Mucosa of descending colon (tissue), 3 donors: ENCODE results near the gene SRA1. TPM values are rescaled to one million over a fixed set of nuclear protein-coding genes. Genes with fewer than 3 reads are reported as not detected.
"Not testable (repeated sequence)": the region's sequence is repeated elsewhere in the genome, so short reads cannot be mapped to it uniquely, and the experiment has no call there.

Experiments
- ATAC-seq: fragments of 200-7000 bp; cut with Tn5 transposase; one replicate; pipeline ENCODE4 v1.9.1; 2020; ENCODE audit warnings: mild to moderate bottlenecking, moderate library complexity
- DNase-seq, 3 donors: peaks; one replicate each; pipeline ENCODE4 v3.0.0-alpha.2; 2020
- H3K36me3 ChIP-seq: fragments of 200-600 bp; one replicate; pipeline ENCODE4 v1.8.0; 2021; ENCODE audit warnings: low read depth, mild to moderate bottlenecking
- H3K4me1 ChIP-seq: fragments of 200-600 bp; one replicate; pipeline ENCODE4 v1.8.0; 2021; ENCODE audit warnings: low read depth, mild to moderate bottlenecking
- H3K4me3 ChIP-seq: fragments of 200-600 bp; one replicate; pipeline ENCODE4 v1.8.0; 2021; ENCODE audit warnings: mild to moderate bottlenecking
- H3K9me3 ChIP-seq: fragments of 200-600 bp; one replicate; pipeline ENCODE4 v1.8.0; 2021; ENCODE audit warnings: mild to moderate bottlenecking
- CTCF ChIP-seq: fragments of 200-600 bp; IDR thresholded peaks from one replicate; pipeline ENCODE4 v1.8.0; 2022; ENCODE audit warnings: antibody characterized with exemption, mild to moderate bottlenecking
- intact Hi-C, 2 donors: fragments of 100-400 bp; cut with DNase I in 1 of 2; cut with micrococcal nuclease in 1 of 2; formaldehyde crosslinking; loops; one replicate each; pipeline versions ENCODE4 v1.11.0 to v1.11.1; 2022; cut with DNase I, micrococcal nuclease
- total RNA-seq, 3 donors: library from RNA; stranded (reverse); fragmentation: NEBNext Ultra II Directional in 2 of 3; extraction: Animal tissue kit (Norgen Biotek cat#: 25700) in 2 of 3; gene quantifications; one replicate each; pipeline versions ENCODE4 v1.2.1 to v1.2.4, GENCODE V29; 2021 to 2023
- donor health status: DM: no; HTN: no; CAD: no; lungs with moderate emphysema.
- donor health status: DM: no; HTN: no; CAD: no.
- donor health status: DM: no; HTN: yes; CAD: no.

Gene SRA1
- total RNA-seq, 3 donors from 2014 or later = 27.9 to 38.0 (median 31.8) TPM

- DNase-seq = no peak
- Histone ChIP-seq H3K36me3 (no peaks in the 10 kb centered on the region), H3K9me3 (no peaks in the 10 kb centered on the region), H3K4me3 (no peak overlapping the region), H3K4me1 (peaks cover 6% of the 10 kb centered on the region)
- no peak for TF ChIP-seq CTCF
- peak; percentile 10 for ATAC-seq
- intact Hi-C loops = no loop called here
Measured at GRCh38 chr5:140591747-140592372, 34.6 kb upstream of the SRA1 start.

- DNase-seq = no peak
- H3K4me3 ChIP-seq = no peak overlapping the region
- no peaks in the 10 kb centered on the region for H3K36me3 ChIP-seq
- no peak for ATAC-seq
- H3K9me3 ChIP-seq = no peaks in the 10 kb centered on the region
- peaks cover 6% of the 10 kb centered on the region for H3K4me1 ChIP-seq
- TF ChIP-seq CTCF = no peak
- intact Hi-C loops = no loop called here
Measured at GRCh38 chr5:140590861-140591260, 33.6 kb upstream of the SRA1 start.

DNA sequence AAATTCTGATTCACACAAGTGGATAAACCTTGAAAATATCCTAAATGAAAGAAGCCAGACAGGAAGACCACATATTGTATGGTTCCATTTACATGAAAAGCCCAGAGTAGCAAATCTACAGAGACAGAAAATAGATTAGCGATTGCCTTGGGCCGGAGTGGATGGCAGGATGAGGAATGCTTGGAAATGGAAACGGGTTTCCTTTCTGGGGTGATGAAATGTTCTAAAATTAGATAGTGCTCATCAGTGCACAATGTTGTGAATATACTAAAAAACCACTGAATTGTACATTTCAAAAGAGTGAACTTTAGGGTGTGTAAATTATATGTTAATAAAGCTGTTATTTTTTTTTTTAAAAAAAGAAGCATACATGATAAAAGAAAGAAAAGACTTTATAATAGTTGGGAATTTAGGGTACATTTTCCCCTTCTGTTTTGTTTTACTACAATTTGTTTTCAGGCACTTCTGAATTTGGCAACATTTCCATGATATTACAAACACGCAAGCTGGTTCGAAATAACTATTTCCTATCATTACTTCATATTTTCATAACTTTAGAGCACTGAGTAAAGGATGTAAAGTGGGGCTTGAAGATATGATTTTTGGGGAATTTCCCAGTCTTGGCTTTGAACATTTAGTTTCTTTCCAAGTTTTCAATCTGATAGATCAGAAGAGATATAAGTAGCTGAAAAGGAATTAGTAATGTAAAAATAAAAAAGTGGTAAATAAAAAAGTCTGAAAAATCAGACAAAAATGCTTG lies 31.2 kb upstream of the SRA1 start:
- Histone ChIP-seq H3K36me3 (no peaks in the 10 kb centered on the region), H3K4me3 (no peak overlapping the region), H3K9me3 (no peaks in the 10 kb centered on the region), H3K4me1 (no peaks in the 10 kb centered on the region)
- intact Hi-C loops = no loop called here
- ATAC-seq = no peak
- no peak for DNase-seq
- no peak for TF ChIP-seq CTCF

- DNase-seq (no peak), ATAC-seq (peak; percentile 35)
- H3K4me1 ChIP-seq = no peaks in the 10 kb centered on the region
- H3K4me3 ChIP-seq = no peak overlapping the region
- no peaks in the 10 kb centered on the region for H3K36me3 ChIP-seq
- TF ChIP-seq CTCF = no peak
- intact Hi-C loops = no loop called here
- H3K9me3 ChIP-seq = no peaks in the 10 kb centered on the region
Measured at GRCh38 chr5:140587495-140587894, 30.2 kb upstream of the SRA1 start.

DNA sequence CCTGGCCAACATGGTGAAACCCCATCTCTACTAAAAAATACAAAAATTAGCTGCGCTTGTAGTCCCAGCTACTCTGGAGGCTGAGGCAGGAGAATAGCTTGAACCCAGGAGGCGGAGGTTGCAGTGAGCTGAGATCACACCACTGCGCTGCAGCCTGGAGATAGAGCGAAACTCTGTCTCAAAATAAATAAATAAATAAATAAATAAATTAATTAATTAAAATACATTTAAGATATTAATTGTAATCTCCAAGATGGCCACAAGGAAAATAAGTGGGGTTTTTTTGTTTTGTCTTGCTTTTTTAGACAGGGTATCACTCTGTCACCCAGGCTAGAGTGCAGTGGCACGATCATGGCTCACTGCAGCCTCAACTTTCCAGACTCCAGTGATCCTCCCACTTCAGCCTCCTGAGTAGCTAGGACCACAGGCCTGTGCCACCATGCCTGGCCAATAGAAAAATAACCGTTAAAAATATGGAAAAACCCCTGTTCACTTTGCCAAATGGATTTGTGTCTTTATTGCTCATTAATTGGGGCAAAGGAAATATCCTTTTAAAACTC lies 22.0 kb upstream of the SRA1 start:
- not testable (repeated sequence) for H3K4me3 ChIP-seq, H3K4me1 ChIP-seq, ATAC-seq, H3K36me3 ChIP-seq, DNase-seq, H3K9me3 ChIP-seq
- intact Hi-C loops = loop anchor here in 1 of 2 donors (5.0 kb wide), 1 partner anchor 53 kb away; the partner anchor contains the start of gene CD14

GRCh38 chr5:140576776-140577201 lies 19.5 kb upstream of the SRA1 start:
- ATAC-seq (peak; percentile 81), DNase-seq (no peak)
- no peaks in the 10 kb centered on the region for H3K36me3 ChIP-seq
- H3K4me3 ChIP-seq = no peak overlapping the region
- no peak for TF ChIP-seq CTCF
- peaks cover 8% of the 10 kb centered on the region for H3K4me1 ChIP-seq
- intact Hi-C loops = loop anchor here in 1 of 2 donors (5.0 kb wide), 1 partner anchor 56 kb away; the partner anchor contains the start of gene CD14
- no peaks in the 10 kb centered on the region for H3K9me3 ChIP-seq
